GM20000 (cell line): Measurements from ENCODE around the gene PKIG.

ENCODE experiments used
- DNase-seq: peaks from one replicate; pipeline ENCODE4 v3.0.0; 2012; ENCODE audit warnings: low spot score
- CTCF ChIP-seq: IDR thresholded peaks from 2 replicates; pipeline ENCODE4 v1.5.1; 2012; ENCODE audit warnings: mild to moderate bottlenecking, control low read depth; ENCODE audit errors: extremely low read depth, missing control alignments

PKIG gene

DNA sequence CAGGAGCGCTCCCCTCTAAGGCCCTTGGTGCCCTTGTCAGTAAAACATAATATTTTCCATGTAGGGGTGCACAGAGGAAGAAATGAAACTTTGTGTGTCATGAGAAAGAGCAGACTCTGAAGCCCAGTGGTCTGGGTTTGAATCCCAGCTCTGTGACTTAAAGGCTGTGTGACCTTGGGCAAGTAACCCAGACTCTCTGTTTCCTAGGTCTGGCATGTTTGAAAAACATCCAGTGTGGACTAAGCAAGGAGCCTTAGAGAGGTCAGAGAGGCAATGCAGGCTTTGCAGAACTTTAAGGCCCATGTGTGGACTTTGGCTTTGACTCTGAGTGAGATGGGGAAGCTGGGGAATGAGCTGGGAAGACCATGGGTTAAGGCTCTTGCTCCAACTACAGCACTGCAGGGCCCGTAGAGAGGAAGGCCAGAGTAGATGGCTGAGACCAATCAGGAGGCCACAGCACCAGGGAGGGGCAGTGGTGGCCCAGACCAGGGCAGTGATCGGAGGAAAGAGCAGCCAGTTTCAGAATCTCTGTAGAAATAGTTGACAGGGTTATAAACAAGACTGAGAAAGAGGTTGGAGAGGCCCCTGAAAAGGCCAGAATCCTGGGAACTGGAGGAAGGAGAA is 50.9 kb downstream of the PKIG start:
- TF ChIP-seq CTCF, result no peak
- no peak for DNase-seq

GRCh38 chr20:44633872-44634600 is 51.7 kb downstream of the PKIG start:
- TF ChIP-seq CTCF, result no peak
- DNase-seq, result no peak

DNA sequence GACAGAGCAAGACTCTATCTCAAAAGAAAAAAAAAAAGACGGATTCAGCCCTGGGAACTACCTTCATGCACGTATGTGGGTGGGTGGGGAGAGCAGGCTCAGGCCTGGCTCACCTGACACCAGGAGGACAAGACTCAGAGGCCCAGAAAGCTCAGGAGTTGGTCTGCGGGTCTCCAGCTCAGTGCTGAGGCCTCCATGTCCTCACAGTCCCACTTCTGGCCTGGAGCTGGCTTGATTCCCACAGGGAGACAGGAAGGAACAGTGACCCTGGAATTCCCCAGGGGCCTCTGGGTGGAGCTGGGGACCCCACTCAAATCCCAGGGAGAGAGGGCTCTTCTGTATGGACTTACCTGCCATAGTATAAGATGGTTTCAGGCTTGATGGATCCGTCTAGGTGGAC is 53.5 kb downstream of the PKIG start:
- no peak for TF ChIP-seq CTCF
- no peak for DNase-seq

GRCh38 chr20:44637042-44637441 is 54.7 kb downstream of the PKIG start:
- DNase-seq, result no peak
- no peak for TF ChIP-seq CTCF

DNA sequence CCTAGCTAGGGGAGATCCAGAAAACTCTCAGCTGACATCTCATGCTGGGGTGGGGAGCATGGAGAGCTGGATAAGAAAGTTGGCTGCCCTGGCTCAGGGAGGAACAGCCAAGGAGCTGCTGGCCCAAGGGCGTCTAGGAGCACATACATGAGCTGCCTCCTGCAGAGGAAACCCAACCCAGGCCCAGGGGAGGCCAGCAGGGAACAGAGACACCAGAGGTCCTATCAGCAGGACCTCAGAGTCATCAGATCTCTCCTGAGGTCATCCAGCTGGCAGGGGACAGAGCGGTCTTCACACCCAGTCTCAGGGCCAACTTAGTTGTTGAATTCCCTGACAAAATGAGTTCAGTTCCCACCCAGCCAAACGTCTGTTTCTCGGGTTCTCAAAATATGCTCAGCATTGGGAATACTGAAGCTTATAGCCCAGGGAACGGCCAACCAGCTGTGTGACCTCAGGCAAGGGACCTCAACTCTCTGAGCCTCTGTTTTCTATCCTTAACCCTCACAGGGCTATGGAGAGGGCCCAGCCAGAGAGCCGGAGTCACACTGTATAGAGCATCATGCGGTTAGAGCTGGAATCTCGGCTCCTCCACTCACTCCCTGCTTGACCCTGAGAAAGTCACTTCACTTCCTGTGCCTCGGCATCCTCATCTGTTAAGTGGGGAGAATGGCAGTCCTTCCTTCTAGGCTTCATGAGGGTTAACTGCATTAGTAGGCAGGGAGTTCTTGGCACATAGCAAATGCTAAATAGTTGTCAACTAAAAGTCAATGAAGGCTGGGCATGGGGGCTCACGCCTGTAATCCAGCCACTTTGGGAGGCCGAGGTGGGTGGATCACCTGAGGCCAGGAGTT is 55.4 kb downstream of the PKIG start:
- TF ChIP-seq CTCF, result no peak
- no peak for DNase-seq

DNA sequence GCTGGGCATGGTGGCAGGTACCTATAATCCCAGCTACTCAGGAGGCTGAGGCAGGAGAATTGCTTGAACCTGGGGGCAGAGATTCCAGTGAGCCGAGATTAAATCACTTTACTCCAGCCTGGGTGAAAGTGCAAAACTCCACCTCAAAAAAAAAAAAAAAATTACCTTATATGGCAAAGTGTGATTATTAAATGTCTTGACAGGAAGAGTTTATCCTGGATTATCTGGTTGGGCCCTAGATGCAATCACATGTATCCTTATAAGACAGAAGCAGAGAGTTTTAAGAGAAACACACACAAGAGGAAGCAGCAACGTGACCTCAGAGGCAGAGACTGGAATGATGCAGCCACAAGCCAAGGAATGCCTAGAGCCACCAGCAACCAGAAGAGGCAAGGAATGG is 58.1 kb downstream of the PKIG start:
- TF ChIP-seq CTCF, result no peak

DNA sequence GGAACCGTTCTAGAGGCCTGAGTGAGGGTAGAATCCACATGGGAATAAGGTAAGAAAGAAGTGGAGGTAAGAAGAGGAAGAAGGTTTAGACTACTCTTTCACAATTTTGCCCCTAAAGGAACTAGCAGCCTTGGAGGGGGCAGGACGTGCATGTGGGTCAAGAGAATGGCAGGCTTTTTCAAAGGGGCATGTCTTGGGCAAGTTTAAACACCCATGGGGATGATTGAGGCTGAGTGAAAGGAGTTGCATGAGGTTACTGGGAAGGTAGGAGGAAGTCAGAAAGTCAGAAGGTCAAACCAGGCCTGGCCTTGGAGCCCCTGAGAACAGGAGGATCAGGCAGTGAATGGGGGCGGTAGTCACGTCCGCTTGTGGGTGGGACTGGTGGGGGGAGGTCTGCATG is 58.9 kb downstream of the PKIG start:
- no peak for DNase-seq
- TF ChIP-seq CTCF, result no peak

More for the DNA sequence above, 58.1 kb downstream of the PKIG start:
- DNase-seq, result no peak
